GM21737 (cell line): ENCODE measurements around the gene CASKIN1.

ENCODE experiments used
- ATAC-seq: cut with Tn5 transposase; IDR thresholded peaks from one replicate; pipeline ENCODE4 v1.9.1; 2021; ENCODE audit warnings: mild to moderate bottlenecking, moderate library complexity; ENCODE audit not compliant: unreplicated experiment

Gene CASKIN1

DNA sequence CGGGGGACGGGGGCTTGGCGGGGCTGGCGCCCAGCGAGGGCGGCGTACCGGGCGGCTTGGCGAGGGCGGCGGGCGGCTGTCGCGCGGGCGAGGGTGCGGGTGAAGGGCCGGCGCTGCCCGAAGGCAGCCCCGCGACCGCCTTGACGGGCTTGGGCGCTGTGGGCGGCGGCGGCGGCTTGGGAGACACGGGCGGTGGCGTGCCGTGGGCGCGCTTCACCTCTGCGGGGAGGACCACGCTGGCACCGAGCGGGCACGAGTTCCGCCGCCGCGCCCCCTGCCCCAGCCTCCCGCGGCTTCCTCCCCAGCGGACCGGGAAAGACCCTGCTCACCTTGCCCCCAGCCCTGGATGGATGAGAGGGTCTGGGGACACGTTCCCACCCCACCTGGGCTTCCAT, 17.3 kb downstream of the CASKIN1 start:
- no peak for ATAC-seq

DNA sequence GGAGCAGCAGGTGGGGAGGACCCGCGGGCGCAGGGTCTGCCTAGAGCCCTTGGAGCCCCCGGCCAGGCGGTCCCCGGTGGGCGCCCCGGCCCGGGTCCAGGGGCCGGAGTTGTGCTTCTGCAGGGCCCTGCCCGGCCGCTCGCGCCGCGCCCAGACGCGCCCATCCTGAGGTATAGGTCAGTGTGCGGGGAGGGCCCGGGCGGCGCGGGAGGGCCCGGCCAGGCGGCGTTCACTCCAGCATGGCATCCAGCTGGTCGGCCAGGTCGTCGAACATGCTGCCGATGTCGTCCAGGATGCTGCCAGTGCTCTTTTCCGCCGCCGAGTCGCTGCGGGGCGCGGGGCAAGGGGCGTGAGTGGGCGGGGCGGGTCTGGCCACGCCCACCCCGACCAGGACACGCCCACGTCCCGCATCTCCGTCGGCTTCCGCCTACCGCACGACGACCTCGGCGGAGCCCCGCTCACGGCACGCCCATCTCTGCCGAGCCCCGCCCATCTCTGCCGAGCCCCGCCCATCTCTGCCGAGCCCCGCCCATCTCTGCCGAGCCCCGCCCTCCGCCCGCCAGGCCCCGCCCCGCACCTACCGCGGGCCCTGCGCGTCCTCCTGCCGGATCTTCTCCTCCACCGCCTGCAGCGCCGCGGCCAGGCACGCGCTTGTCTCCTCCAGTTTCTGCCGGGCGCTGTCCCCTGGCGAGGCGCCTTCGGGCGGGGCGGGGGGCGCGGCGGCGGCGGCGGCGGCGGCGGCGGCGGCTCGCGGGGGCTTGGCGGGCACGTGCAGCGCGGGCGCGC, 17.9 kb downstream of the CASKIN1 start:
- no peak for ATAC-seq

DNA sequence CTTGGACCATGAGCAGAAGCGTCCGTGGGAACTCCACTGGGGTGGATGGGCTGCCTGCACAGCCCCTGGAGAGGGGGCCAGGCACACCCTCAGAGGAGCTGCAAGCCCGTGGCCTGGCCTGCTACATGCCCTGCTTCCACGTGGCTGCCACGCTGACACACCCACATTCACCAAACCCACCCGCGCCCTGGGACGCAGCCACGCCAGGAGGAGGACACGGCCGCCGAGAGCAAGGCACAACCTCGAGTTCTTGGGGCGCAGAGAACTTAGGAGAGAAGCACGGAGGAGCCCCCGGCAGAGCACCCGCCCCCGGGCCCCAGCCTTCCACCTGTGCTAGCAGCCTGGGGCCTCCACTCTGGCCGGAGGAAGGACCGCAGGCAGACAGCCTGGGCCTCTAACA, 18.8 kb downstream of the CASKIN1 start:
- no peak for ATAC-seq

DNA sequence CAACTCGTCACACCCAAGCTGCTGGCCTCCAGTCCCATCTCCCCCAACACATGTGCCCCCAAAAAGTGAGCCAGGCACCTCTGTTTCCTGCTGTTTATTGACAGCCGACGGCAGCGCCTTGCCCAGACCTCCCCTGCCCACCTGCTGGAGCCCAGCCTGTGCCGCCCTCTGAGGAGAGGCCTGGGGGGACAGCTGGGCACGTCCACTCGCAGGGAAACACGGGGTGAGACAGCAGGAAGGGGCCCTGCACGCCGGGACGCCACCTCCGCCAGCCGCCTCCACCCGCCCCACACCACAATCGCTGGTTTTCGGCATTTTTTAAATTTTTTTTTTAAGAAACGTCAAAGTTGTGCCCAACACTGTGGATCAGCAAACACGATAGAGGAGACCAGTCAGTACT, 19.3 kb downstream of the CASKIN1 start:
- no peak for ATAC-seq

DNA sequence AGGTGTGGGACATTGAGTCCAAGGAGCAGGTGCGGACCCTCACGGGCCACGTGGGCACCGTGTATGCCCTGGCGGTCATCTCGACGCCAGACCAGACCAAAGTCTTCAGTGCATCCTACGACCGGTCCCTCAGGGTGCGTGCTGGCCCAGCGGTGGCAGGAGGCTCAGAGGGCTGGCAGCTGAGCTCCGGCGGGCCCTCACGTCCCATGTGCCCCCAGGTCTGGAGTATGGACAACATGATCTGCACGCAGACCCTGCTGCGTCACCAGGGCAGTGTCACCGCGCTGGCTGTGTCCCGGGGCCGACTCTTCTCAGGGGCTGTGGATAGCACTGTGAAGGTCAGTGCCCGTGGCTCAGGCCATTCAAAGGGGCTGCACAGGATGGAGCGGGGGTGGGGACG, 20.4 kb downstream of the CASKIN1 start:
- no peak for ATAC-seq

DNA sequence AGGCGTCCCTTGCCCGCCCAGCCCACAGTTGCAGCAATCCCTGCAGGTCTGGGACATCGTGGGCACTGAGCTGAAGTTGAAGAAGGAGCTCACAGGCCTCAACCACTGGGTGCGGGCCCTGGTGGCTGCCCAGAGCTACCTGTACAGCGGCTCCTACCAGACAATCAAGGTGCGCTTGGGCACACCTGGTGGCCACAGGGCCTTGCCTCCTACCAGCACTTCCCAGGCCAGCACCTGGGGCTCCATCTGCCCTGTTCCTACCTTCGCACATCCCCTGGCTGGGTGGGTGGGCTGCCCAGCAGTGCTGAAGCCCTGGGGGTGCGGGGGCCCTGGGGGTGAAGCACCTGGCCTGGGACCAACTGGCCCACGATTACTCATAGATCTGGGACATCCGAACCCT, 21.0 kb downstream of the CASKIN1 start:
- no peak for ATAC-seq

DNA sequence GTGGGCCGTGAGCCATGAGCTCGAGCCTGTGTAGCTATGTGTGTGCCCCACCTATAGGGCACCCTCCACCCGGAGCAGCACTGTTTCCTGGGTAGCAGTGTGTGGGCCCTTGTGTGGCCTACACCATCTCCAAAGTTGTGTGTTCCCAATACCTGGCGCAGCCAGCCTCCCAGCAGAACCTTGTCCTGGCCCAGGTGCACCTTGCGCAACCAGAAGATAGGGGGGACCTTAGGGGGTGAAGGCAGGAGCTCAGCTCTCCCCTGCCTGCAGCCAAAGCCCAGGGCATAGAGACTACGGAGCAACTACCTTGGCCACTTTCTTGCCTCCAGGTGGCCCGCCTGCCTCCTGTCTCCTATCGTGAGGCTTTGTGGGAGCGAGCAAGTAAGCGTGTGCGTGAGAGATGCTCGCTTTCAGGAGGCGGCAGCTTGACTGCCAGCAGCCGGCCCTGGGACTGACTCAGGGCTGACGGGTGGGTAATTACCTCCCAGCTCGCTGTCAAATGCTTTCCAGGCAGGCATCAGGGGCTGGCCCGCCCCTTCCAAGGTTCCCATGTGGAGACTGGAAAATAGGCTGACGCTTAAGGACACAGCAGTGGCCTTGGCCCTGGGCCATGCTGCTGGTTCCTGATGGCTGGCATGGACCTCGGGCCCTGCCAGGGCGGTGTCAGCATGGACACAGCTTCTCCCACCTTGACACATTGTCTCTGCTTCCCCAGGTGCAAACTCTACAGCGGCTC, 21.8 kb downstream of the CASKIN1 start:
- no peak for ATAC-seq

DNA sequence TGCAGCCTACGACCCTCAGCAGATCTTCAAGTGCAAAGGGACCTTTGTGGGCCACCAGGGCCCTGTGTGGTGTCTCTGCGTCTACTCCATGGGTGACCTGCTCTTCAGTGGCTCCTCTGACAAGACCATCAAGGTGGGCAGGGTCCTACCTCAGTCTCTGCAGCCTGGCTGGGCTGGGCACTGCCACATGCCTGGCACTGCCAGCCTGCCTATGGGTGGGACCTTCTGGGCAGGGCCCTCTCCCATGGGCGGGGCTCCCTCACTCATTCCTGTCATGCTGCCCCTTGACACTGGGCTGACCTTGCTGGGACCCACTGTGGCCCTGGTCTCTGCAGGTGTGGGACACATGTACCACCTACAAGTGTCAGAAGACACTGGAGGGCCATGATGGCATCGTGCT, 22.5 kb downstream of the CASKIN1 start:
- ATAC-seq, result no peak

DNA sequence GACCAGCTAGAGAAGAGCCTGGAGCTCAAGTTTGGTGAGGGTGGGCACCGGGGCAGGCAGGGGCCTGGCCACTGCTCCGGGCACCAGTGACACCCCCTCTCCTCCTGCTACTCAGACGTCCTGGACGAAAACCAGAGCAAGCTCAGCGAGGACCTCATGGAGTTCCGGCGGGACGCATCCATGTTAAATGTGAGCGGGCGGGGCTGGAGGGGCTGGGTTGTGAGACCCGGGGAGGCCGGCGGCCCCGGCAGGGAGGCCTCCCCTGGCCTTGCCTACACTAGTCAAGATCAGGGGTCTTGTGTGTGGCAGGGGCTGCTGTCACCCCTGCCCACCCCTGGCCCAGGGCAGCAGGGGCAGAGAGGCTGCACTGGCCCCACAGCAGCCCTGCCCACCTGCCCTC, 23.0 kb downstream of the CASKIN1 start:
- no peak for ATAC-seq

DNA sequence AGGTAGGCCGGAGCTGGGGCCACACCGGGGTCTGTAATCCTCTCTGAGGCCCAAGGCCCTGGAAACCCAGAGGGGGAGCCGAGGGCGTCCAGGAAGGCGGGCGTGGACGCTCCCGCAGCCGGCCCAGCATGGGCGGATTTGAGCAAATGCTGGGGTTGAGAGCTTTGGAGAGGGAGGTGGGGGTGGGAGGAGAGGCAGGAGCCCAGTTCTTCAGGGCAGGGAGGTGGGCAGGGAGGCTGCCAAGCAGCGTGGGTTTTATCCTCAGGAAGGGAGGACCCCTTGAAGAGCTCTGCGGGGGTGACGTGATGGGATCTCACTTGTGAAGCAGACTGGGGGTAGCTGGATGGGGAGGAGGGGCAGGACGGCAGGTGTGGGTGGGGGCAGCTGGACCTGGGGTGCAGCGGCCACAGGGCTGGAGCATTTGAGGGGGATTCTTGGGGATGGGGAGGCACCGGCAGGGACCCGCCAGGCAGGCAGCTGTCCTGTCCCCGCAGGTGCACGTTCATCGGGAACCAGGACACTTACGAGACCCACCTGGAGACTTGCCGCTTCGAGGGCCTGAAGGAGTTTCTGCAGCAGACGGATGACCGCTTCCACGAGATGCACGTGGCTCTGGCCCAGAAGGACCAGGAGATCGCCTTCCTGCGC, 23.6 kb downstream of the CASKIN1 start:
- ATAC-seq, result no peak

DNA sequence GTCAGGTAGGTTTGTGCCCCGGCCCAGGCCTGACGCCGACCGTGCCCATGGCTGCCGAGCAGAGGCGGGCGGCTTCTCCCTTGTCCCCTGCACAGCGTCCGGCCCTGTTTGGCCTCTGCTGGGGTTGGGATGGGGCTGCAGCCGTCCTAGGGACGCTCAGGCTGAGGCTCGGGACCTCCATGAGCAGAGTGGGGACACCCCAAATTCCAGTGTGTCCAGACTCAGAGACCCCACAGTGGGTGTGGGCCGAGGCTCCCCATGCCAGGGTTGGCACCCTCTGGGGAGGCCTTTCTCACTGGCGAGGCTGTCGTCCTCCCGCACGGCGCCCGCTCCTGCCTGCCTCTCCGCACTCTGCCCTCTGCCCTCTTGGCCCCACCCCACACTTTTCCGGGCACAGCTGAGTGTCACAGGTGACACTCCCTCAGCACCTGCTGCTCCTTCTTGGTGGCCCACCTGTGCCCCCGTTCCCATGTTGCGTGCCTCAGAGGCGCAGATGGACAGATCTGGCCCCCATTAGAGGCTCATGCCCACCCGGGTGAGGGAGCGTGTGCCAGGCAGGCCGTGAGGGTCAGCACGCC, 24.7 kb downstream of the CASKIN1 start:
- ATAC-seq, result no peak

DNA sequence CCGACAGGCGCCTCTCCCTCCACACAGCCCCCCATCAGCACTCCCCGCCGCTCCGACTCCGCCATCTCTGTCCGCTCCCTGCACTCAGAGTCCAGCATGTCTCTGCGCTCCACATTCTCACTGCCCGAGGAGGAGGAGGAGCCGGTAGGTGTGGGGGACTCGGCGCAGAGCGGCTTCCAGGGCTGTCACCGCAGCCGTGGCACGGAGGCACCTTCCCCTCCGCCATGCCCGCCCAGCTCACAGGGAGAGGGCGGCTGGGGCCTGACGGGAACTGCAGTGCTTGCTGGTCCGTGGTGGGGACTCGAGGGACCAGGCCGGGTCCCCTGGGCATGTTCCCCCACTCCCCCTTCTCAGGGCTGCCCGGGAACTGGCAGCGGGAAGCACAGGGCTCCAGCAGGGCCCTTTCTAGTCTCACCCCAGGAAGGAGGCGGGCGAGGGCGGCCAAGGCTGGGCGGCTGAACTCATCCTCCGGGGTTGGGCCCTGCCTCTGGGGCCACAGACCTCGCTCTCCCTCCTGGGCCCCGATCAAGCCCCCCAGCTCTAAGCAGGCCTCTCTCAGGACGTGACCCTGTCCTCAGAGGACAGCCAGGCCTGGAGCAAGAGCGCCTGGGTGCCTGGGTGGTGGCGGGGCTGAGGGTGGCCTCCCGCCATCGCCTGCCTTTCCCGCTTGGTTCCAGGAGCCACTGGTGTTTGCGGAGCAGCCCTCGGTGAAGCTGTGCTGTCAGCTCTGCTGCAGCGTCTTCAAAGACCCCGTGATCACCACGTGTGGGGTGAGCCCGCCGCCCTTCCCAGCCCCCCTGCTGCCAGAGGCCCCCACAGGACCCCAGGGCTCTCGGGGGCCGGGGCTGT, 25.6 kb downstream of the CASKIN1 start:
- no peak for ATAC-seq

DNA sequence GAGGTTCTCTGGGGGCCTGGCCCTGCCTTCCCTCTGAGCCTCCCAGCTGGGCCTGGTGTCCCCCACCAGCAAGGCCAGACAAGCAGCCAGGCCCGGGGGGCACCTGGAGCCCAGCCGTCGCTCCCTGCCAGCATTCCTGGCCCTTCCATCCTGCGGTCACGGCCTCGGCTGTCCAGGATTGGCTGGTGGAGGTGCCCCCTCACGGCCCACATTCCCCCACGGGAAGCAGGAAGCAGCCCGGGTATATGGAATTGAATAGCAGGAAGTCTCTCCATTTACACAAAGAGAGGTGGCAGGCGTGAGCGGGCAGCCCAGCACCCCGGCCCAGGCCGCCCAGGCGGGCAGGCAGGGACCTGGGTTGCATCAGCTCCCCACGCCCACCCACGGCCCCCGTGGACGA, 26.3 kb downstream of the CASKIN1 start:
- ATAC-seq, result no peak

DNA sequence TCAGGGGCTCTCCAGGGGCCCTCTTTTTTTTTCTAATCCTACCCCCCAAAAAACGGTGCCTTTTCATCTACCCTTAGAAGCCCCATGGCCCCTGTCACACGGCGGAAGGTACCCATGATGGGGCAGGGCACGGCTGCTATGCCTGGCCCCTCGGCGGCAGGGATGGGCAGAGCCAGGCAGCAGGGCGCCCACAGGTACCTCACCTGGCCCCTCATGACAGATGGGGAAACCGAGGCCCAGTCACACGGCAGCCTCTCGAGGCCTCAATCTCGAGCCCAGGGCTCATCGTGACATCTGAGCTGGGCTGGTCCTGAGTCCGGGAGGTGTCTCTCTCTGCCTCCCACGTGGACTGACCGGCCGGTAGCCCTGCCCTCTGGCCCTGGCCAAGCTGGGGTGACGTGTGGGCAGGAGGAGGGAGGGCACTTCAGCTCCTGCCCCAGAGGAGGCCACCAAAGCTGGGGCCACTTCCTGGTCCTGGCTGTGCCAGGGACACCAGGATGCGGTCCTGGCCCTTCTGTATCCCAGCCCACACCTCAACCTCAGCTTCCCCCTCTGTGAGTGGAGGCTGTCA, 29.3 kb downstream of the CASKIN1 start:
- ATAC-seq, result no peak

DNA sequence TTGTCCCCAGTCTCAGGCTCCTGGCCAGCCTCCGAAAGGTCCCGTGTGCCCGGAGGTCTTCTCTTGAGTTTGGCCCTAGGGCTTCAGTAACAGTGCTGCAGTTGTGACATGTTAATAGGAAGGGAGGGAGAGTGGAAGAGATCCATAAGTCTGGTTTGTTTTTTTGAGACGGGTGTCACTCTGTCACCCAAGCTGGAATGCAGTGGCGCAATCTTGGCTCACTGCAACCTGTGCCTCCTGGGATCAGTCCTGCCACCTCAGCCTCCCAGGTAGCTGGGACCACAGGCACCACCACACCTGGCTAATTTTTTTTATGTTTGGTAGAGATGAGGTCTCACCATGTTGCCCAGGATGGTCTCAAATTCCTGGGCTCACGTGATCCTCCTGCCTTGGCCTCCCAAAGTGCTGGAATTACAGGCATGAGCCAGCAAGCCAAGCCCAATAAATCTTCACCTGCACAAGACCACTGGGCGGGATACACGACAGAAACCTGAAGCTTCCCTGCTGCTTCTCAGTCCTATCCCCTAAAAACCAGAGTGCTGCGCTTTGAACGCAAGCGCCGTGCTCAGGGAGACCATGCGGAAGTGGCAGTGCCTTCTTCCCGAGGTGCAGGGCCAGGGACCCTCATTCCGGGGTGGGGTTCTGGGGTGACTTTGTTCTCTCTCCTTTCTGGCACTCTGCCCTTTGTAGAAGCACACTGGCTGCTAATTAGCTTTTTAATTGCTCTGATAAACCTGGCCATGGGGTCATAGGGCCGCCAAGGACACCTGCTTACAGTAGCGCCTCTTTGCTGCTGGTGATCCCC, 29.9 kb downstream of the CASKIN1 start:
- ATAC-seq, result no peak

DNA sequence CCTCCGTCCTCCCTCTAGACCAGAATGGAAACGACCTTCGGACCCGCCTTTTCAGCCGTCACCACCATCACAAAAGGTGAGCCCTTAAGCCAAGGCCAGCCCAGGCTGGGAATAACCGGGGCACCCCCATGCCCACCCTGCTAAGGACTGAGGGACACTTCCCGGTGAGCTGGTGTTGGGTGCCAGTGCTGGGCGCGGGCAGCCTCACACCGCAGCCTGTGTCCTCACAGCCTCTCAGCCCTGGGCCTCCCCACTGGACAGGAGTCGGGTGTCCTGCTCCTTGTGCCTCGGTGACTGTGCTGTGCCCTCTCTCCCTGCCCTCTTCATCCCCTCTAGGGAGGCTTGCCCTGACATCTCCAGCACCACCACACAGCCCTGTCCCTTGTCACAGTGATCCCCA, 30.5 kb downstream of the CASKIN1 start:
- ATAC-seq, result no peak

DNA sequence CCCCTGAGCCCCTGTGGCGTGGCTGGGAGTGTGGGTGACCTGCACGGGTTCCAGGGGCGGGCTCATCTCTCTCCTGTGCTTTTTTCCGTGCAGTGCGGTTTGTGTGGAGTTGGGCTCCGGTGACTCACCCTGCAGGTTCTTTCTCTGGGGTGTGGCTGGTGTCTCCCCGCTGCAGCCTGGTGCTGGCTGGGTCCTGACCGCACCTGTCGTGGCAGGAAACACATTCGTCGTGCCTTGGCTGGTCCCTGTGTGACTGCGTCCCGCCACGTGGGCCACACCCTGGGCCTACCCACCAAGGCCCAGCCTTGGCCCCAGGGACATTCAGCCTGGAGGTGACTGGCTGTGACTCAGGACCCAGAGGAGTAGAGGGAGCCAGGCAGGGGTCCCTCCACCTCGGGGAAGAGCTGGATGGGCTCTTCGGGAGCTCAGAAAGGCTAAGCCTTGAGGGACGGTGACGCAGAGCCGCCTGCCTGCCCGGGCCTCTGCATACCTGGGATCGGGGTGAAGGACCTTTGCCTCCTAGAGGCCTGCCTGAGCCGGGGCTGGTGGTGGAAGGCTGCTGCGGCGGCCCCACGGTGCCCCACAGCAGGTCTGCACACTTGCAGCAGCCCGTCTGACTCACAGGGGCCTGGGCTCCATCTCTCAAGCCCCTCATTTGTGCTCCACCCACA, 33.1 kb downstream of the CASKIN1 start:
- no peak for ATAC-seq

DNA sequence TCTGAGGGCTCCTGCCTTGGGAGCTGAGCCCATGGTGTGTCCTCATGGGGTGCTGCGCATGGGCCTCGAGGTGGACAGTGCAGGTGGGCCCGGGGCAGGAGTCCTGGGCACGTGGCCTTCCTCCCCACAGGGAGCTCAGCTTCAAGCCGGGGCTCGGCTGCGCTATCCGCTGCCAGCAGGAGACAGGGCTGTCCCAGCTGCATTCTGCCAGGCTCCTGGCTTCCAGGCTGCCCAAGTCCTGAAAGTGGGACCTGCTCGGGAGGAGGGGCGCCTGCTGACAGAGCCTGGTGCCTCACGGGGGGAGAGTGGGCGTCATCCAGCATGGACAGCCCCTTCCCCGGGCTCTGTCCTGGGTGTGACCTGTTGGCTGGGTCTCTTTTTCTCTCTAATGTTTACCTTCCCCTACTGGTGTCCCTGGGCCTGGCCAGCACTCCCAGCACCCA, 33.7 kb downstream of the CASKIN1 start:
- no peak for ATAC-seq

DNA sequence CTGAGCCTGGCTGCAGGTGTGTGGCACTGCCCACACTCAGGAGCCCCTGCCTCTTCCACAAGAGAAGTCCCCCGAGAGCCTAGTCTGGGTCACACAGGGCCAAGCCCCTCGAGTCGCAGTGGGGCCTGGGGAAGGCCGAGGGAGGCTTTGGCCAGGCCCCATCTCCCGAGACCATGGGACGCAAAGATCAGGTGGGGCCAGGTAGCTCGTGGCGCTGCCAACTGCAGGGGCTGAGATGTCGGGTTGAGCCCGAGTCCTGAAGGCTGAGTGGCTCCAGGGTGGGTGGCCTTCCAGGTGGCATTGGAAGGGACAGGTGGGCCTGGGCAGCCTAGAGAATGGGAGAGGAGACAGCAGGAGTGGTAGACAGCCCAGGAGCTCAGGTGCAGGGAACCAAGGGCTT, 34.5 kb downstream of the CASKIN1 start:
- ATAC-seq, result no peak
